ENCODE measurements around the gene GUCY2D.

Gene GUCY2D

GRCh38 chr17:8029121-8029520 lies 26.7 kb downstream of the GUCY2D start:
- Mint-ChIP-seq H3K36me3 (ENCODE audit: low read depth) (no peaks in the 10 kb centered on the region), H3K9me3 (no peaks in the 10 kb centered on the region), H3K27ac (no peak overlapping the region), H3K27me3 (ENCODE audit: low read depth) (peaks cover 24% of the 10 kb centered on the region), H3K4me3 (no peak overlapping the region), H3K4me1 (no peaks in the 10 kb centered on the region)
- TF ChIP-seq, protein P1, sequence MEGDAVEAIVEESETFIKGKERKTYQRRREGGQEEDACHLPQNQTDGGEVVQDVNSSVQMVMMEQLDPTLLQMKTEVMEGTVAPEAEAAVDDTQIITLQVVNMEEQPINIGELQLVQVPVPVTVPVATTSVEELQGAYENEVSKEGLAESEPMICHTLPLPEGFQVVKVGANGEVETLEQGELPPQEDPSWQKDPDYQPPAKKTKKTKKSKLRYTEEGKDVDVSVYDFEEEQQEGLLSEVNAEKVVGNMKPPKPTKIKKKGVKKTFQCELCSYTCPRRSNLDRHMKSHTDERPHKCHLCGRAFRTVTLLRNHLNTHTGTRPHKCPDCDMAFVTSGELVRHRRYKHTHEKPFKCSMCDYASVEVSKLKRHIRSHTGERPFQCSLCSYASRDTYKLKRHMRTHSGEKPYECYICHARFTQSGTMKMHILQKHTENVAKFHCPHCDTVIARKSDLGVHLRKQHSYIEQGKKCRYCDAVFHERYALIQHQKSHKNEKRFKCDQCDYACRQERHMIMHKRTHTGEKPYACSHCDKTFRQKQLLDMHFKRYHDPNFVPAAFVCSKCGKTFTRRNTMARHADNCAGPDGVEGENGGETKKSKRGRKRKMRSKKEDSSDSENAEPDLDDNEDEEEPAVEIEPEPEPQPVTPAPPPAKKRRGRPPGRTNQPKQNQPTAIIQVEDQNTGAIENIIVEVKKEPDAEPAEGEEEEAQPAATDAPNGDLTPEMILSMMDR (IDR thresholded peaks at IDR 0.05; ENCODE audit: unreplicated experiment in 3 of 3), result no peak

DNA sequence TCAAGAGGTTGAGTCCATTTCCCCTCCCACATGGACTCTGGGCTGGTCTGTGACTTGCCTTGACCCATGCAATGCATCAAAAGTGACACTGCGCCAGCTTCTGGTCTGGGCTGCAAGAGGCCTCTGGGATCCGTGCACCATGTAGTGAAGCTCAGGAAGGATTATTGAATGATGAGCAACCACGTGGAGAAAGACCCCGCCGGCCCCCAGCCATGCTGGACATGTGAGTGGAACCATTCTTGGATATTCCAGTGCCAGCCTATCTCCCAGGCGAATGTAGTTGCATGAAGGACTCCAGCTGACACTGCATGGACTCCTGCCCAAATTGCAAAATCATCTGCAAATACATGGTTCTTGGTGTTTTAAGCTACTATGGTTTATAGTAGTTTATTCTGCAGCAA lies 28.8 kb downstream of the GUCY2D start:
- peaks cover 21% of the 10 kb centered on the region for H3K27me3 Mint-ChIP-seq (ENCODE audit: low read depth)
- H3K27ac Mint-ChIP-seq, result no peak overlapping the region
- H3K4me1 Mint-ChIP-seq, result no peaks in the 10 kb centered on the region
- H3K4me3 Mint-ChIP-seq, result no peak overlapping the region
- TF ChIP-seq, protein P1 (IDR thresholded peaks at IDR 0.05; ENCODE audit: unreplicated experiment in 3 of 3), result no peak
- H3K36me3 Mint-ChIP-seq (ENCODE audit: low read depth), result no peaks in the 10 kb centered on the region
- H3K9me3 Mint-ChIP-seq, result no peaks in the 10 kb centered on the region

GRCh38 chr17:8031950-8032349 lies 29.5 kb downstream of the GUCY2D start:
- Mint-ChIP-seq H3K4me3 (no peak overlapping the region), H3K27ac (no peak overlapping the region), H3K36me3 (ENCODE audit: low read depth) (no peaks in the 10 kb centered on the region), H3K27me3 (ENCODE audit: low read depth) (peaks cover 21% of the 10 kb centered on the region), H3K4me1 (no peaks in the 10 kb centered on the region), H3K9me3 (no peaks in the 10 kb centered on the region)
- TF ChIP-seq, protein P1 (IDR thresholded peaks at IDR 0.05; ENCODE audit: unreplicated experiment in 3 of 3), result no peak

DNA sequence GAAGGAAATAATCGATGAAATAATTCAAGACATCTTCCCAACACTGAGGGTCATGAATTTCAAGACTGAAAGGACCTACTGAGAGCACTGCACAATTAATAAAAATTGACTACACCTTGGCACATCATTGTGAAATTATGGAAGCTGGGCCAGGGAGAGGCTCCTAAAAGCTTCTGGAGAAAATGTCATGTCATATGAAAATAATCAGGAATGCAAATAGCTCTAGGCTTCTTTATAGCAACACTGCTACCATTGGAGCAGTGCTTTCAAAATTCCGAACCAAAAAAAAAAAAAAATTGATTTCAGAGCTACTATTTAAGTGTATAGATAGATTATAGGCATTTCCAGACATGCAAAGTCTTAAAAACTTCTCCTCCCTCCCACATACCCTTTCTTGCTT lies 30.0 kb downstream of the GUCY2D start:
- Mint-ChIP-seq H3K27me3 (ENCODE audit: low read depth) (peaks cover 20% of the 10 kb centered on the region), H3K4me1 (no peaks in the 10 kb centered on the region), H3K4me3 (no peak overlapping the region), H3K27ac (no peak overlapping the region), H3K36me3 (ENCODE audit: low read depth) (no peaks in the 10 kb centered on the region), H3K9me3 (no peaks in the 10 kb centered on the region)
- TF ChIP-seq, protein P1 (IDR thresholded peaks at IDR 0.05; ENCODE audit: unreplicated experiment in 3 of 3), result no peak

DNA sequence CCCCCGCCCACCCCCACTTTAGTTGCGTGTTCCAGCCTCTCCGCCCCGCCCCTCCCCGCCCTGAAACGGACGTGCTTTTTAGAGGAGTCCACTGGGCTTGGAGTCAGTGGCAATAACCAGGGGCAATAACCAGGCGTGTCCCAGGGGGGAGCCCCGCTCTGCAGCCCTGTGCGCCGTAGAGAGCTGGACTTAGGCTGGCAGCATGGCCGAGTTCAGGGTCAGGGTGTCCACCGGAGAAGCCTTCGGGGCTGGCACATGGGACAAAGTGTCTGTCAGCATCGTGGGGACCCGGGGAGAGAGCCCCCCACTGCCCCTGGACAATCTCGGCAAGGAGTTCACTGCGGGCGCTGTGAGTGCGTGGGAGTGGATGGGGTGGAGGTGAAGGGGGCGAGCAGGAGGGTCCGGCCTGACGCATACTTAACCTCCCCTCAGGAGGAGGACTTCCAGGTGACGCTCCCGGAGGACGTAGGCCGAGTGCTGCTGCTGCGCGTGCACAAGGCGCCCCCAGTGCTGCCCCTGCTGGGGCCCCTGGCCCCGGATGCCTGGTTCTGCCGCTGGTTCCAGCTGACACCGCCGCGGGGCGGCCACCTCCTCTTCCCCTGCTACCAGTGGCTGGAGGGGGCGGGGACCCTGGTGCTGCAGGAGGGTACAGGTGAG lies 36.7 kb downstream of the GUCY2D start, which contains the start of gene ALOX15B:
Gene ALOX15B, plus strand, starts transcription at position 106 of the 657 bp plus-strand sequence. Its CDS starts 97 bp downstream, at position 203.
- Mint-ChIP-seq H3K4me3 (no peak within 1 kb of the TSS), H3K27me3 (ENCODE audit: low read depth) (peaks cover 30% of the 10 kb centered on the region), H3K4me1 (peaks cover 14% of the 10 kb centered on the region), H3K36me3 (ENCODE audit: low read depth) (no peaks in the 10 kb centered on the region), H3K27ac (no peak within 1 kb of the TSS), H3K9me3 (no peaks in the 10 kb centered on the region)
- TF ChIP-seq, protein P1 (IDR thresholded peaks at IDR 0.05; ENCODE audit: unreplicated experiment in 3 of 3), result no peak

- peaks cover 14% of the 10 kb centered on the region for H3K4me1 Mint-ChIP-seq
- peaks cover 24% of the 10 kb centered on the region for H3K27me3 Mint-ChIP-seq (ENCODE audit: low read depth)
- H3K36me3 Mint-ChIP-seq (ENCODE audit: low read depth), result no peaks in the 10 kb centered on the region
- H3K27ac Mint-ChIP-seq, result no peak overlapping the region
- no peak overlapping the region for H3K4me3 Mint-ChIP-seq
- H3K9me3 Mint-ChIP-seq, result no peaks in the 10 kb centered on the region
- TF ChIP-seq, protein P1 (IDR thresholded peaks at IDR 0.05; ENCODE audit: unreplicated experiment in 3 of 3), result no peak
Measured at GRCh38 chr17:8039611-8040168, 37.3 kb downstream of the GUCY2D start.

All from nephron (organoid).